Activated T-cell treated with anti-CD3 and anti-CD28 coated beads, Interleukin-2, amount 50 U/mL, for 24 hours (primary cell): ENCODE results near the gene HDAC4.

ENCODE experiments used
- DNase-seq: peaks from one replicate; pipeline ENCODE4 v3.0.0-alpha.2; 2020
- H3K27ac Mint-ChIP-seq: 2 replicates; pipeline ENCODE4 v1.8.0; 2020; ENCODE audit warnings: mild to moderate bottlenecking, mixed read lengths
- H3K27me3 Mint-ChIP-seq: 2 replicates; pipeline ENCODE4 v1.8.0; 2020; ENCODE audit warnings: mixed read lengths
- H3K36me3 Mint-ChIP-seq: 2 replicates; pipeline ENCODE4 v1.8.0; 2020; ENCODE audit warnings: low read depth, mixed read lengths
- H3K4me1 Mint-ChIP-seq: 2 replicates; pipeline ENCODE4 v1.8.0; 2020; ENCODE audit warnings: low read depth, mixed read lengths
- H3K4me3 Mint-ChIP-seq: 2 replicates; pipeline ENCODE4 v1.8.0; 2020; ENCODE audit warnings: mild to moderate bottlenecking, moderate library complexity, mixed read lengths
- H3K9me3 Mint-ChIP-seq: 2 replicates; pipeline ENCODE4 v1.8.0; 2020; ENCODE audit warnings: mixed read lengths

HDAC4 gene

DNA sequence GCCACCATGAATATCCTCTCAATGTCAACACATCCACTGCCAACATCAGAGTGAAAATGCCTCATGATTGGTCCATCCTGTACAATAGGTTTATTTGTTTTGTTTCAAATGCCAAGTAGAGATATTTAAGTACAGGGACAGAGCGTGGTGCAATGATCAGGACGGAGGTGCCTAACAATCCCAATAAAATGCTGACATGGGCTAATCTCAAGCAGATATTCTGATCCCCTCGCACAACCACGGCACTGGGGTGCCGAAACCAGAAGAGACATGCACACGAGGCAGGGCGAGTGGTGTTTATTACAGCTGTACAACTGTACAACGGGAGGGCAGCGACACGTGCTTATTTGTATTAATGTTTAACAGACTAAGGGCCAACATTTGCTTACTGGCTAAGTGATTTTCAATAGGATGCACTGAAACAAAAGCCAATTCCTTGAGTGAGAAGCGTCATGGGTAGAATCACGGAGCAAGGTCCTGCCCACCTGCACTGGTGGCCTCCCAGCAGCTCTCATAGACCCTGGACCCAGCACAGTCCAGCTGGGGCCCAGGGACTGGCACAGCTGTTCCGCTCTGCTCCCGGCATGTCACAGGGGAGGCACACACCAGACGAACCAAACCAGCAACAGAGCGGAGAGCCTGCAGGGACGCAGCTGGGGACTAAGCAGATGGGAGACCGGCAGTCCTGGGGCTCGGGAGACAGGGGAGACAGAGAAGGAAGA lies 101.4 kb downstream of the HDAC4 start:
- no peak overlapping the region for H3K4me3 Mint-ChIP-seq
- H3K27me3 Mint-ChIP-seq: peaks cover 17% of the 10 kb centered on the region
- DNase-seq: no peak
- no peaks in the 10 kb centered on the region for H3K9me3 Mint-ChIP-seq
- peaks cover 78% of the 10 kb centered on the region for H3K4me1 Mint-ChIP-seq
- peaks cover 7% of the 10 kb centered on the region for H3K36me3 Mint-ChIP-seq
- peak overlapping the region; percentile 50 for H3K27ac Mint-ChIP-seq

DNA sequence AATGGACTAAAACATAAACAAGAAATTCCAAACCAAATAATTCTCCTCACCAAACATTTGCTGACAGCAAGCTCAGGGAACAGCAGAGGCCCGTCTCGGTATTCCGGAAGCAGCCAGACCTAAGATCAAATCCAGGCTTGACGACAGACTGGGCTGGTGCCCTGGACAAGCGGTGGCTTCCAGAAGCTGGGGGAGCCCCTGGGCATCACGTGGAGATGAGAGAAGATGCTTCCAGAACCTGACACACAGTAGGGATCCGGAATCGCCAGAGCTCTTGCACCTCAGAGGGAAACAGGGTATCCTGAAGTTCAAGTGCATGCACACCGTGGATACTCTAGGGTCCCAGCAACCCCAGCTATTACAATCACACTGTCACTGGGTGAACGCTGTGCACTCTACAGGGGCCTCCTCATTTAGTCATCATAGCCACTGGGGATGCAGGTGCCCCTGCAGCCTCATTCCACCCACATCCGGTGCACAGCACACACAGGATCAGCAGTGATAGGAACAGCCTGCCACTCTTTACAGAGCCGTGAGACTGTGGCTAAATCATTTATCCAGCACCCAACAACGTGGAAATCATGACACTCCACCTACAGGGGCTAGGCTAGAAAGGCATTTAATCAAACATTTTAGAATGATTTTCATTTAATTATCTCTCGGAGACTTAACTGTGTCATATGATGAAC lies 102.6 kb downstream of the HDAC4 start:
- H3K4me1 Mint-ChIP-seq: peaks cover 78% of the 10 kb centered on the region
- no peaks in the 10 kb centered on the region for H3K9me3 Mint-ChIP-seq
- H3K27me3 Mint-ChIP-seq: peaks cover 17% of the 10 kb centered on the region
- DNase-seq: peak; percentile 72
- H3K27ac Mint-ChIP-seq: peak overlapping the region; percentile 92
- H3K36me3 Mint-ChIP-seq: peaks cover 1% of the 10 kb centered on the region
- peak overlapping the region; percentile 69 for H3K4me3 Mint-ChIP-seq

DNA sequence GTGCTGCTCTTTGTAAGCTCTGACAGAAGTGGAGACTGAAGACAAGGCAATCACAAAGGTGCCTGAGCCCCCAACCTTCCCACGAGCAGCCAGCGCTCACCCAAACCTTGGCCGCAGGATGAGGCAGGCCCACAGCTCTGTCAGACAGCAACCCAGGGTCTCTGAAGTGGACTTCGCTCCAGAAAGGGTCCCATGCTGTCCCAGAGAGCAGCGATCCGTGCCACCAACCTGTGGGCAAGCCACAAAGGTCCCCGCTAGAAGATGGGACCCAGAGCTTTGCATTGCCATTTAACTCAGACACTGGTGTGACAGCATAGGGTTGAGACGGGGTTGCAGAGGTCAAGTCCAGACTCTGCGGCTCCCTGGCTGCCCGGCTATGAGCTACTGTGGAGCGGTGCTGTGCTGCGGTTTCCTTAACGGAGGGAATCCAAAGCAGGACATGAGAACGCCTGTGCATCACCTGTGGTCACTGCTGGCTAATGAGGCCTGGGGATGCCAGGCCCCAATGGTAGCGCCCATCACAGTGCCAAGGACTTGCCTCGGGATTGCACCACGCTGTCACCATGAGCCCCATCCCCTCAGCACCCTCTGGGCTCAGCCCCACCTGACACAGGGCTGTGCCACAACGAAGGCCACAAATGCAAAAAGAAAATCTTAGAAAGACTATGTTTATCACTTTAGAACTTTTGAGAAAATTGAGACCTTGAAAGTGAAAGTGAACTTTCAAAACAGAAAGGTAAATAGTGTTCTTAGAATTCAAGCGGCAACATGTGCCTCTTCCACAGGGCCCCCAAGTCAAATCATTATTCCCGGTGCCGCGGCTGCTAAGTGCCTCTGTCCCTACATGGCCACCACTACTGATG lies 103.4 kb downstream of the HDAC4 start:
- H3K4me1 Mint-ChIP-seq: peaks cover 79% of the 10 kb centered on the region
- DNase-seq: no peak
- peaks cover 14% of the 10 kb centered on the region for H3K27me3 Mint-ChIP-seq
- peaks cover 2% of the 10 kb centered on the region for H3K36me3 Mint-ChIP-seq
- H3K9me3 Mint-ChIP-seq: no peaks in the 10 kb centered on the region
- H3K27ac Mint-ChIP-seq: peak overlapping the region; percentile 92
- peak overlapping the region; percentile 69 for H3K4me3 Mint-ChIP-seq

DNA sequence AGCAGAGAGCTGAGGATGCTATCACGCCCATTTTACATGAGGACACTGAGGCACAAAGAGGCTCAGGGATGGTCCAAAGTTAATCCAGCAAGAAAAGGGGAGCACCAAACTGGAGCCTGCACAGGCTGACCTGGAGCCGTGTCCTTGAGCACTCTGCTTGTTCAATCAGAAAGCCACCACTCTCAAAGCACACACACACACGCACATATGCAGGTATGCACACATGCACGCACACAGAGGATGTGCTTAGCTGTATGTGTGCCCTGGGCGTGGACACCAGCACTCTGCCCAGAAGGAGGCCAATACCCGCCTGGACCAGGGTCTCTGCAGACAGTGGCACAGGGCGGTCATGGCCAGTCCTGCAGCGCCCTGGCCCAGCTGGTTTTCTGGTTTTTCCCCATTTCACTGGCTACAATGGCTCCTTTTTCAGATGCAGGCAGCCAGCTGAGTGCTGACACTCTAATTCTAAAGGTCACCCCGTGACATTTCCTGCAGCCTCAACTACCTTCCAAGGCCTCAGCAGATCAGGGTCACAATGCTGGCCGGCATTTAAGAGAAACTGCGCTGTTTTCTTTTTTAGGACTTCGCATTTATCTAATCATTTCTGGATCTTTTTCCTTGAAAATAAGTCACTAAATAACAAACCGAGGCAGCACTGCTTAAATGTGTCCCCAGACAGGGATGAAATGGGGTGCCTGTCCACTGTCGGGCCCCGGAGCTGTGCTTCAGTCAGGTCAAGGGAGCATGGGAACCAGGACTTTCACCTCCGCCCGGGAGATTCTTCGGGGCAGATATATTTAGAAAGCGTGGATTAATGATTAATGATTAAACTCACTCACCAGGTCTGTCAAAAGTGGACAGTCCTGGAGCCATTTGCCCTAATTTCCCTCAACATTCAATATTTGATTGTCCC lies 104.5 kb downstream of the HDAC4 start:
- no peak for DNase-seq
- peaks cover 74% of the 10 kb centered on the region for H3K4me1 Mint-ChIP-seq
- H3K36me3 Mint-ChIP-seq: peaks cover 3% of the 10 kb centered on the region
- peaks cover 9% of the 10 kb centered on the region for H3K27me3 Mint-ChIP-seq
- H3K27ac Mint-ChIP-seq: peak overlapping the region; percentile 59
- peak overlapping the region; percentile 60 for H3K4me3 Mint-ChIP-seq
- no peaks in the 10 kb centered on the region for H3K9me3 Mint-ChIP-seq

DNA sequence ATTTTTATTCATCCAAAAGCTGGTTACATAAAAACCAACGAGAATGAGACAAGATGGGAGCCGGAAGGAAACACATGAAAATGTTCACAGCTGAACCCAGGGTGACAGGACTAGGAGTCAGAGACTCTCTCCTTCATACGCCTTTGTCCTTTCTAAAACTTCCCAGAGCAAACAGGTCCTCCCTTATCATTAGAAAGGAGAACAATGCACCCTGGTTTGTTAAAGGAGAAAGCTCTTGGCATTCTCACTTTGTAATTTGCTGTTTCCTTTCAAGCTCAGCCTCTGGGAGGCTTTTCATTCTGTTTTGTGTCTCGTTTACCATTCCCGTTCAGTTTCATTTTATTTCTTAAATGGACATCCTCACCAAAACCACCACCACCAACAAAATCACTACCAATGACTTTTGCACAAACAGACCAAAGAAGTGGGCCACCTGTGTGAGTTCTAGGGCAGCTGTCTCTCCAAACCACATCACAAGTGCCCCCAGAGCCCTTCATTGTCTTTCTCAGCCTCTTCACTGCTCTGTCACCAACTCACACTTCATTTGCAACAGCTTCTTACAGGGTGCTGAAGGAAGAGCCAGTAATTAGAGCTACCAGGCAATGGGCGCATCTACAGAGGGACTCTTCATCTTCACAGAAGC lies 105.3 kb downstream of the HDAC4 start:
- no peaks in the 10 kb centered on the region for H3K9me3 Mint-ChIP-seq
- DNase-seq: no peak
- peak overlapping the region; percentile 59 for H3K27ac Mint-ChIP-seq
- peaks cover 80% of the 10 kb centered on the region for H3K4me1 Mint-ChIP-seq
- H3K27me3 Mint-ChIP-seq: peaks cover 10% of the 10 kb centered on the region
- H3K36me3 Mint-ChIP-seq: peaks cover 3% of the 10 kb centered on the region
- H3K4me3 Mint-ChIP-seq: peak overlapping the region; percentile 60

DNA sequence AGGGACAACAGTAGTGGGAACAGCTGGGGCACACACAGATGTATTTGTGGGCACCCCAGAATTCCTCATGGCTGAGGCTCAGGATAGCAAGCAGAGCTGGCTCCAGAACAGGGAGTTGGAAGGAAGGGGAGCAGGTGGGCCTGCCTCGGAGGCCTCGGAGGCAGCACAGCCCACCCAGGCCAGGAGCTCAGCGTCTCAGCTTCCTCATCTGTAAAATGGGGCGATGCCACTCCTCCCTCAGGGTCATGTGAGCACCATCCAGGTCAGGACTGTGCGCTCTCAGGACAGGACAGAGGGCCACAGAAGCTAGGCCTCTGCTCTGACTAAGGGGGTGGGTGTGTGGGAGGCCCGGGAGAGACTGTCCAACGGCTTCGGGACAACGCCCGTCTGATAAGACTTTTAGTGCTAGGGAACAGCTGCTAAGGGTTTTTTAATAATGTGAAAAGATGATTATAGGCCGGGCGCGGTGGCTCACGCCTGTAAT lies 106.2 kb downstream of the HDAC4 start:
- Mint-ChIP-seq H3K36me3 (peaks cover 3% of the 10 kb centered on the region), H3K27me3 (peaks cover 13% of the 10 kb centered on the region), H3K4me1 (peaks cover 86% of the 10 kb centered on the region), H3K4me3 (no peak overlapping the region), H3K9me3 (no peaks in the 10 kb centered on the region), H3K27ac (peak overlapping the region; percentile 88)
- no peak for DNase-seq

DNA sequence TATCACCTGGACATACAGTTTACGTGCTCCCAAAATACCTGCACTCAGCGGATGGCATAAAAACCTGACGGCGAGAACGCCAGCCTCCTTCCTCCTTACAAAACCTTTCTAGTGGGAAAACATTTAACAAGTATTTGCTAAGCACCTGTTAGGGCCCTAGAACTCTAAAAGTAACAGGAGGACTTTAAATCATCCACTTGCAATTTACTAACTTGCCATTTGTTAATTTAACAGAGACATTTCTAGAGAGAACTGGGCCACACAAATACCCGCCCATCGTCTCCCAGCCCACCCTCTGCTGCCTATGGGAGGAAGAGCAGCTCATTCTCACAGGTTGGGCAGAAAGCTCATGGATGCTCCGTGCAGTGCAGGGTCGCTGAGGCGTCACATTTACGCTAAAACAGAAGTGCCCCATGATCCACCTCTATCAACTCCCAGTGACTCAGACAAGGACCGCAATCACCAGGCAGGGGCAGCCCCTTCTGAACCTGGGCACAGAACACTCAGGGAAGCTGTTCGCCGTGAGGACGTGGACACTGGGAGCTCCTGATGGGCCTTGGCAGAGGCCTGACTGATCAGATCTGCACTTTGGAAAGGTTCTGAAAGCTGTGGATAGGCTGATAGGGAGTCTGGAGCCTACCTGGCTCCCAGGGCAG lies 106.9 kb downstream of the HDAC4 start:
- H3K9me3 Mint-ChIP-seq: no peaks in the 10 kb centered on the region
- H3K27ac Mint-ChIP-seq: peak overlapping the region; percentile 88
- peaks cover 3% of the 10 kb centered on the region for H3K36me3 Mint-ChIP-seq
- H3K27me3 Mint-ChIP-seq: peaks cover 13% of the 10 kb centered on the region
- DNase-seq: peak; percentile 76
- peaks cover 86% of the 10 kb centered on the region for H3K4me1 Mint-ChIP-seq
- H3K4me3 Mint-ChIP-seq: peak overlapping the region; percentile 62

DNA sequence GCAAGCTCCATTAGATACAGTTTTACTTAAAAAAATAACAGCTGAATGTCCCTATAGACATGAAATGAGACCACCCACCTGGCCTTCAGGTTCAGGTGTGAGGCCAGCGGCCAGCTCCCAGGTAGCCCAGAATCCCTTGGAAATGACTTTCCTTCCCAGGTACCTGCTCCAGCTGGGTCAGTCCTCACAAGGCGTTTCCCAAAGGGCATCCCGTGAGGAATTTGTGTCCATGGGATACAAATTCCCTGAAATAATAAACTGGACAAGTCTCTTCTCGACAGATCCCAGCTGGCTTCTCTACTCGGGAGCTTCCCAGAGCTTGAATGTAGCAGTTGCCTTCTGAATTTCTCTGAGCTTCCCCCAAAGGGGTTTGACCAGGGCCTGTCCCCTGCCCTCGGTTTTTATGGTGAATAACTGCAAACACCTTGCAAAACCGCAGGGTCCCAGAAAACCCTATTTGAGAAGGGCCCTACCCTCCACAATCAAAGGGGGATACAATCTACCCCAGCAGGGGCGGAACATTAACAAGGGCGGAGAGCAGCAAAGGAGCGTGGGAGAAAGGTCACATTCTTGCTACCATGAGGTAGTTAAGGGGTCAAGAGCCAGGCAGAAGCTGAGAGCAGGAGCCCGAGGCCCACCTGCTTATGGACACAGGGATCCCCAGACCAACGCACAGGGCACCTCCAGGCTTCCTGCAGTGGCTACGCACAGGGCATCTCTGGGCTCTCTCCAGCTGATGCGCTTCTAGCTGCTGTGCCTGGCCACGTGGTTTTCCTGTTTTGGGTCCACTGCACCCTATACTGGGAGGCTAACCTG lies 107.7 kb downstream of the HDAC4 start:
- H3K4me1 Mint-ChIP-seq: peaks cover 88% of the 10 kb centered on the region
- peaks cover 13% of the 10 kb centered on the region for H3K27me3 Mint-ChIP-seq
- H3K27ac Mint-ChIP-seq: peak overlapping the region; percentile 41
- no peaks in the 10 kb centered on the region for H3K9me3 Mint-ChIP-seq
- no peak for DNase-seq
- no peak overlapping the region for H3K4me3 Mint-ChIP-seq
- H3K36me3 Mint-ChIP-seq: peaks cover 3% of the 10 kb centered on the region

DNA sequence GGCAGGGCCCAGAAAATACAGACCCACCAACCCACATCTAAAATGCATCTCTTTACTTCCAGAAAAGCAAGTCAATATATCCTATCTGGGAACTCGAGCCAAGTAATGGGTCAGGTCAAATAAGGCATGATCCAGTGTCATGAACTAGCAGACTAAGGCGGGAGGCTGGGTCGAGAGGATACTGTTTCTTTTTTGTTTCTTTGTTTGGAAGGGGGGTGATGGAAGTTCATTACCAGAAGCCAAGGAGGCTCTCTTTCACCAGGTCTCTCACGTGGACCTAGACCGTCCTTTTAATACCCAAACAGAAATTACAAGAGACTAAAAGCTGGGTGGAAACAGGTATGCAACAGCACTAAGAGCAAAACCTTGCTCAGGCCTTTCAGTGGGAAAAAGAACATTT lies 108.3 kb downstream of the HDAC4 start:
- Mint-ChIP-seq H3K4me3 (no peak overlapping the region), H3K27me3 (peaks cover 13% of the 10 kb centered on the region), H3K36me3 (peaks cover 3% of the 10 kb centered on the region), H3K27ac (no peak overlapping the region), H3K4me1 (peaks cover 88% of the 10 kb centered on the region), H3K9me3 (no peaks in the 10 kb centered on the region)
- DNase-seq: no peak

DNA sequence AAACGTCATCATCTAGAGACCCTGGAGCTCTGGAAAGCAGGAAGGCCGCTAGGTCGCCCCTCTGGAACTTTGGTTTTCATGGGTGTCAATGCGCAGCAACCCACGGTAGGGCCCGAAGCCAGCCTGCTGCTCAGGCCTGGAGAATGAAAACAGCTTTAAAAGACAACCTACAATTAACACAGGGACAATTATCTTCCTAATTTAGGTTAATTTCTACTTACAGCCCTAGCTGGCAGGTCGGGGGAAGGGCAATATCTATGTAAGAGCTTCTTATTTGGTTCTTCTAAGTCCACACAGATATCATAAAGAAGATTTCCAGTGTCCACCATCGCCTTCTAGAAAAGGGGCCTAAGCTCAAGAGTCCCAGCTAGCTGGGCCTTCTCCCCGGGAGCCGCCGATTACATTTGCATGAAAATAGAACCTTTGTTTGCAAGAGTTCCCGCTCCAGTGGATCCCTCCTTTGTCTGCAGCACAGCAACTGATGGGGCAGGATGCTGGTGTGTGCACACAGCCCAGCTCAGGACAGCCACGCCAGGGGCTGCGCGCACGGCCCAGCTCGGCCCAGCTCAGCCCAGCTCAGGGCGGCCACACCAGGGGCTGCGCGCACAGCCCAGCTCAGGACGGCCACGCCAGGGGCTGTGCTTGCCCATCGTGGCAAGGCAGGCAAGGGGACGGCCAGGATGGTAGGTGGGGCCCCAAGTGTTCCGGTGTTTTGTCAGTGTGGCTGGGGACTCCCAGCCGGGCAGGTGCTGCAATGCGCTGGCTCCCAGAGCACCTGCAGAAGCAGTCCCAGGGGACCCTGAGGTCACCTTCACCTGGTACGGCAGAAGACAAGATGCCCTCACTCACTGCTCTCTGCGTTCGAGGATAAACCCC lies 109.1 kb downstream of the HDAC4 start:
- Mint-ChIP-seq H3K27ac (no peak overlapping the region), H3K36me3 (peaks cover 3% of the 10 kb centered on the region), H3K4me3 (no peak overlapping the region), H3K27me3 (peaks cover 17% of the 10 kb centered on the region), H3K4me1 (peaks cover 88% of the 10 kb centered on the region), H3K9me3 (no peaks in the 10 kb centered on the region)
- no peak for DNase-seq

DNA sequence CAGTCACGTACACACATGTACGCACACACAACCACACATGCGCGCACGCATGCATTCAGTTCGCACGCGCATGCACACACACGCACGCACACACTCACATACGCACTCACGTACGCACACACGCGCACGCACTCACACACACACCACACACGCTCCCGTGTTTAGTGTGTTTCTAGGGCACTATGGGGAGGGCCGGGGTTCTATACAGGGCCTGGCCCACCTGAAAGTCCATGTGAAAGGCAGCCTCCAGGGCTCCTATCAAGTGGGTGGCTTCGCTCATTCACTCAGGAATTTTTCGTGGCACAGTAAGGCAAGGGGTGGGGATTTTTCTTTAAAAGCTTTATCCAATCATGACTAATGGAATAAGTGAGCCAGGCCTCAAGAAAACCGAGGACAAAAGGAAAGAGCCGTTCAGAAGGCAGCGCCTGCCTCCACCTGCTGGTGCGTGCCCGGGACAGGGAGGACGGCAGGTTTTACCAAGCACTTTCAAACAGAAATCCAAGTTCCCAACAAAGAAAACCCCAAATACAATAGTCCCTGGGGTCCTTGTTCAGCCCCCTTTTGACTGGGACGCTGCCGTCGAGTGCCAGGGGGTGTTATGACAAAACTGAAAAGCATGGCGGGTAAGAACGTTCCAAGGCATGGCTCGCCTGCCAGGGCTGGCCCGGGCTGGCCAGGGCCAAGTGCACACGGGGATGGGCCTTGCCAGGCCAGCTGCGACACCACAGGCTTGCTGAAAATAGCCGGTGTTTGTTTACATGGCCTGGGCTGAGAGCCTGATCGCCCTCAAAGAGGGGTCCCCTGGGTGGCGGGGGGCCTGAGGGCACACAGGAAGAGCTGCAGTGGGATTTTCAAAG lies 110.0 kb downstream of the HDAC4 start:
- no peaks in the 10 kb centered on the region for H3K9me3 Mint-ChIP-seq
- H3K4me1 Mint-ChIP-seq: peaks cover 88% of the 10 kb centered on the region
- no peak overlapping the region for H3K4me3 Mint-ChIP-seq
- peaks cover 3% of the 10 kb centered on the region for H3K36me3 Mint-ChIP-seq
- no peak overlapping the region for H3K27ac Mint-ChIP-seq
- DNase-seq: no peak
- H3K27me3 Mint-ChIP-seq: peaks cover 19% of the 10 kb centered on the region
